ENCODE measurements around the gene RAB3B. TPM values are rescaled to one million over a fixed set of nuclear protein-coding genes. Genes with fewer than 3 reads are reported as not detected.

RAB3B gene
- total and polyA plus RNA-seq, 2 donors: 0.07 to 0.24 TPM

DNA sequence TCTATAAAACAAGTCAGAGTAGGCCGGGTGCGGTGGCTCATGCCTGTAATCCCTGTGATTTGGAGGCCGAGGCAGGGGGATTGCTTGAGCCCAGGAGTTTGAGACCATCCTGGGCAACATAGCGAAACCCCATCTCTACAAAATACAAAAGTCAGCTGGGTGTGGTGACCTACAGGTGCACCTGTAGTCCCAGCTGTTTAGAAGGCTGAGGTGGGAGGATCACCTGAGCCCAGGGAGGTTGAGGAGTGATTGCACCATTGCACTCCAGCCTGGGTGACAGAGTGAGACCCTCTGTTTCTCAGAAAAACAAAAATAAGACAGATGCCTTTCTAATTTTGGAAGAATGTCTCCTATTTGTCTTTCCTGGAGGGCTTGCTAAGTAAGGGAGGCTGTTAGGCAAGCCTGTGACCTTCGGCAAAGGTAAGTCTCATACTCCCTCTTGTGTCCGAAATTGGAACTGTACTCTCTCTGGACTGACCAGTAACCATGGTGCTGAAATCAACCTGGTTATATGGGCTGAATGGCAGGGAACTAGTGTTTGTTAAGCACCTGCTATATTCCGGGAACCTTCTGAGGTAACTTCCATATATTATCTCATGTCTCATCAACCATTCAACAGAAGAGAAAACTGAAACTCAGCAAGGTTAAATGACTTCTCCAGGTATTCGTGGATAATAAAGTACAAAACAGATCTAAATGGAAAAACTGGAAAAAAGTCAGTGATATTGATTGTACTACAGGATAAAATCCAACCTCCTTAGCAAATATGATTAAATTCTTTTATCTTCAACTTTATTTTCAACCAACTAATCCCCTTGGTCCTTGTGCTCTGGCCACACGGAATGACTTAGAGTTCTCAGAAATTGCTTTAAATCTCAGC lies 11.8 kb upstream of the RAB3B start:
- Histone ChIP-seq H3K36me3 (ENCODE audit: control insufficient read depth in 2 of 2, insufficient read depth in 2 of 2, low read length in 1 of 2) (no peaks in the 10 kb centered on the region), H3K27me3 (ENCODE audit: control insufficient read depth in 2 of 2, insufficient read depth in 1 of 2, low read length in 1 of 2) (peaks cover 3 to 16% of the 10 kb centered on the region in 2 donors), H3K27ac (ENCODE audit: low read depth in 1 of 2, low read length in 1 of 2) (no peak overlapping the region), H3K4me1 (ENCODE audit: control insufficient read depth in 2 of 2, insufficient read depth in 2 of 2, low read length in 2 of 2) (no peaks in the 10 kb centered on the region), H3K4me3 (ENCODE audit: low read length in 2 of 2) (no peak overlapping the region), H3K9me3 (ENCODE audit: control insufficient read depth in 2 of 2, insufficient read depth in 1 of 2, low read length in 1 of 2) (no peaks in the 10 kb centered on the region)
- peak; percentile 33 to 87 (median 78) for DNase-seq (ENCODE audit: low read depth in 6 of 9, low spot score in 9 of 9)
- WGBS: 61% methylated on average over 9 of the region's 9 CpGs

DNA sequence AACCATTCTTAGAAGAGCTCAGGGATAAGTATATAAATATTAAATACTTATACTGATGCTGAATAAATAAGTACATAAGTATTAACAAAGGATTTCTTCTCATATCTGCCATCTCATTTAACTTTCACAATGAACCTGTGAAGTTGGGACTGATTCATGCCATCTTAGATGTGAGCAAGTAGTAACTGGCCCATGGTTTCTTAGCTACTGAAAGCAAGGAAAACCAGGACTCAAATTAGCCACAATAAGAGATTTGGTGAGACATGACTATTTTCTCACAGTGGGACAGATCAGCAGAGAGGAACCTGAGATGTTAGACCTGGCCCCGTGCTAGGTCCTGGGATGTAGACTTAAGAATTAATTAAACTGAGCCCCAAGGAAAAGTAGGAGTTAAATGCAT lies 8.2 kb upstream of the RAB3B start:
- Histone ChIP-seq H3K27me3 (ENCODE audit: control insufficient read depth in 2 of 2, insufficient read depth in 1 of 2, low read length in 1 of 2) (peaks cover 2 to 4% of the 10 kb centered on the region in 2 donors), H3K27ac (ENCODE audit: low read depth in 1 of 2, low read length in 1 of 2) (no peak overlapping the region), H3K4me3 (ENCODE audit: low read length in 2 of 2) (no peak overlapping the region), H3K4me1 (ENCODE audit: control insufficient read depth in 2 of 2, insufficient read depth in 2 of 2, low read length in 2 of 2) (no peaks in the 10 kb centered on the region), H3K36me3 (ENCODE audit: control insufficient read depth in 2 of 2, insufficient read depth in 2 of 2, low read length in 1 of 2) (no peaks in the 10 kb centered on the region), H3K9me3 (ENCODE audit: control insufficient read depth in 2 of 2, insufficient read depth in 1 of 2, low read length in 1 of 2) (no peaks in the 10 kb centered on the region)
- 86% methylated on average over 1 of the region's 1 CpG for WGBS
- DNase-seq (ENCODE audit: low read depth in 6 of 9, low spot score in 9 of 9): no peak

DNA sequence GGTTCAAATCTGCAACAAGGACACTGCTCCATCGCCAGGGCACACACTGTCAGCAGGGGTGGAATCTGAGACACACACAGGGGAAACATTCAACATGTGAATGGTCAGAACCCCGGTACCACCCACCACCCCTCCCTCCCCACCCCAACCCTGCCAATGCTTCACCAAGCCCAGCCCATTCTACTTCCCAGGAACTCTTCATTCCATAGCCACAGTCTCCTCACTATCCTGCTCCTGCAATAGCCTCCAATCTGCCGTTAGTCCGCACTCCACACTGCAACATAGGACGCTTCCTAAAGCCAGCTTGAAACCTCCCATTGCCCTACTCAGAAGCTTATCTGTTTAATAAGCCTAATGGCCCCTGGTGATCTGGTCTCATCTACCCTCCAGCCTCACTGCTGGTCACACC lies 7.5 kb upstream of the RAB3B start:
- Histone ChIP-seq H3K36me3 (ENCODE audit: control insufficient read depth in 2 of 2, insufficient read depth in 2 of 2, low read length in 1 of 2) (no peaks in the 10 kb centered on the region), H3K4me1 (ENCODE audit: control insufficient read depth in 2 of 2, insufficient read depth in 2 of 2, low read length in 2 of 2) (no peaks in the 10 kb centered on the region), H3K9me3 (ENCODE audit: control insufficient read depth in 2 of 2, insufficient read depth in 1 of 2, low read length in 1 of 2) (no peaks in the 10 kb centered on the region), H3K4me3 (ENCODE audit: low read length in 2 of 2) (no peak overlapping the region), H3K27ac (ENCODE audit: low read depth in 1 of 2, low read length in 1 of 2) (no peak overlapping the region), H3K27me3 (ENCODE audit: control insufficient read depth in 2 of 2, insufficient read depth in 1 of 2, low read length in 1 of 2) (peaks cover 2 to 9% of the 10 kb centered on the region in 2 donors)
- 72% methylated on average over 5 of the region's 5 CpGs for WGBS
- DNase-seq (ENCODE audit: low read depth in 6 of 9, low spot score in 9 of 9): no peak

DNA sequence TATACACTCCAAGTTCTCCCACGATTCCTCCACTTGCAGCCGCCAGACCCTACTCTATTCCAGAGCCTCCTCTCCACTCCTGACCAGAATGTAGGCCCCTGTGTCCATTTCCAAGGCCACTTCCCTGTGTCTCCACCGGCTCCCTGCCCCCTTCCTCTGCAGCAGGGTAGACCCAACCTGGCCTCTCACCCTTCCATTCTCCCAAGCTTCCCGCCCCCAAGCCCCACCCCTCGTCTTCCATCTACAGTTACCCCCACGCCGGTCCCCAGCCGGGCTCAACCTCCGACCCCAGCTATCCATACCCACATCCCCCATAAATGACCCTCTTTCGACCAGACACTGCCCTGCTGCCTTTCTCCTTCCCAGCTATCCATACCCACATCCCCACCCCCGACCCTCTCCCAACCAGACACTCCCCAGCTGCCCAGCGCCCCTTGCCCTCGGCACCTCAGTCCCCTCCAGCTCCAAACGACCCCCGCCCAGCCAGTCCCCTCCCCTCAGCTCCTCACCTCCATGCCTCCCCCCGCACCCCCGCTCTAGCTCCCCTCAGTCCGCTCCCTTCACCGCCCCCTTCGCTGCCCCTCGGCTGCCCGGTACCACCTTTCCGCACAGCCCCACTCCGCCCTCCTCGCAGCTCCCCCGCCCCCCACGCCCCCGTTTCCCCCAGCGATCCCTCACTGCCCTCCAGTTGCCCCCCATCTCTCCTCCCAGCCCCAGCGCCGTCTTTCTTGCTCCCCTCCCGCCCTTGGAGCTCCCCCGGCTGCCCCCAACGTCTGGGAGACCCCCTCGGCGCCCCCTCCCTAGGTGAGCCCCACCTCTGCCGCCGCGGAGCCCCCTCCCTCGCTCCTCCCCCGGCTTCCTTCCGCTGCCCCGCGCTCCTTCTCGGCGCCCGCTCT lies 670 bp downstream of the RAB3B start:
- Histone ChIP-seq H3K27me3 (ENCODE audit: control insufficient read depth in 2 of 2, insufficient read depth in 1 of 2, low read length in 1 of 2) (peaks cover 9 to 52% of the 10 kb centered on the region in 2 donors), H3K9me3 (ENCODE audit: control insufficient read depth in 2 of 2, insufficient read depth in 1 of 2, low read length in 1 of 2) (no peaks in the 10 kb centered on the region), H3K27ac (ENCODE audit: low read depth in 1 of 2, low read length in 1 of 2) (no peak overlapping the region), H3K36me3 (ENCODE audit: control insufficient read depth in 2 of 2, insufficient read depth in 2 of 2, low read length in 1 of 2) (no peaks in the 10 kb centered on the region), H3K4me3 (ENCODE audit: low read length in 2 of 2) (peak overlapping the region in 1 of 2 donors; percentile 64), H3K4me1 (ENCODE audit: control insufficient read depth in 2 of 2, insufficient read depth in 2 of 2, low read length in 2 of 2) (peaks cover 0 to 3% of the 10 kb centered on the region in 2 donors)
- WGBS: 25% methylated on average over 47 of the region's 47 CpGs
- peak in 1 of 9 donors; percentile 15 for DNase-seq (ENCODE audit: low read depth in 6 of 9, low spot score in 9 of 9)

DNA sequence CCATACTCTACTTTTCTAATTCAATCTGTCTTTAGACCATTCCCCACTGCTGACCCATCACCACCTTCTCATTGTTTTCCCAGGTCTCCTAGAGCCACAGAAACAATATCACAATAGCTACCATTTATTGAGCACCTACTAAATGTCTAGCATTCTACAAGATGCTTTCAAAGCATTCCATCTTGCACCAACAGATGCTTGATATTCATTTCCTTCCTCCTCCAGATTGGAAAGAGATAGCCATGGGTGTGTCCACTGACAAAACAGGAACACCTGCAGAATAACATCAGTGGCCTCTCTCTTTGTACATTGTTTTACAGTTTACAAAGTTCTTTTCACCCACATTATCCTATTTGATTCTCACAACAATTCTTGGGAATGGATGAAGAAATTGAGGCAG lies 2.2 kb downstream of the RAB3B start:
- H3K4me3 ChIP-seq (ENCODE audit: low read length in 2 of 2): no peak overlapping the region
- no peak for DNase-seq (ENCODE audit: low read depth in 6 of 9, low spot score in 9 of 9)
- H3K4me1 ChIP-seq (ENCODE audit: control insufficient read depth in 2 of 2, insufficient read depth in 2 of 2, low read length in 2 of 2): peaks cover 0 to 3% of the 10 kb centered on the region in 2 donors
- H3K27me3 ChIP-seq (ENCODE audit: control insufficient read depth in 2 of 2, insufficient read depth in 1 of 2, low read length in 1 of 2): peaks cover 9 to 50% of the 10 kb centered on the region in 2 donors
- no peaks in the 10 kb centered on the region for H3K9me3 ChIP-seq (ENCODE audit: control insufficient read depth in 2 of 2, insufficient read depth in 1 of 2, low read length in 1 of 2)
- H3K27ac ChIP-seq (ENCODE audit: low read depth in 1 of 2, low read length in 1 of 2): no peak overlapping the region
- no peaks in the 10 kb centered on the region for H3K36me3 ChIP-seq (ENCODE audit: control insufficient read depth in 2 of 2, insufficient read depth in 2 of 2, low read length in 1 of 2)

DNA sequence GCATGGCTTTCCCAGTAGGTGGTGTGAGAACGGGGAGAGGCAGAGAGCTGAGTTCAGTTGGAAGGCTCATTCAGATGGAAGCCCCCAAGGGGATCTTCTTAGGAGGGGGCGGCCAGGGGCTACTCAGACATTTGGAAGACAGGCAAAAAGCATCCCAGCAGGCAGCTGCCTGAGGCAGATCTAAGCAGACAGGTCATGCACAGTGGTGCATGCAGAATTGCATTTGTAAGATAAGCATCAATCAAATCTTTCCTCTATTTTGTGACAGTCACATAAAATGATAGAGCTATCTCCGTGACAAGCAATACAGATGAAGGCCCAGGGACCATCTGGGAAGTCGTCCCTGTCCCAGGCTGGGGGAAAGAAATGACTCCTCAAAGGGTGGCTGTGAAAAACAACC lies 3.8 kb downstream of the RAB3B start:
- no peak for DNase-seq (ENCODE audit: low read depth in 6 of 9, low spot score in 9 of 9)
- no peak overlapping the region for H3K4me3 ChIP-seq (ENCODE audit: low read length in 2 of 2)
- WGBS: 92% methylated on average over 4 of the region's 4 CpGs
- H3K27ac ChIP-seq (ENCODE audit: low read depth in 1 of 2, low read length in 1 of 2): no peak overlapping the region
- H3K9me3 ChIP-seq (ENCODE audit: control insufficient read depth in 2 of 2, insufficient read depth in 1 of 2, low read length in 1 of 2): no peaks in the 10 kb centered on the region
- peaks cover 0 to 3% of the 10 kb centered on the region in 2 donors for H3K4me1 ChIP-seq (ENCODE audit: control insufficient read depth in 2 of 2, insufficient read depth in 2 of 2, low read length in 2 of 2)
- H3K27me3 ChIP-seq (ENCODE audit: control insufficient read depth in 2 of 2, insufficient read depth in 1 of 2, low read length in 1 of 2): peaks cover 9 to 34% of the 10 kb centered on the region in 2 donors
- no peaks in the 10 kb centered on the region for H3K36me3 ChIP-seq (ENCODE audit: control insufficient read depth in 2 of 2, insufficient read depth in 2 of 2, low read length in 1 of 2)

DNA sequence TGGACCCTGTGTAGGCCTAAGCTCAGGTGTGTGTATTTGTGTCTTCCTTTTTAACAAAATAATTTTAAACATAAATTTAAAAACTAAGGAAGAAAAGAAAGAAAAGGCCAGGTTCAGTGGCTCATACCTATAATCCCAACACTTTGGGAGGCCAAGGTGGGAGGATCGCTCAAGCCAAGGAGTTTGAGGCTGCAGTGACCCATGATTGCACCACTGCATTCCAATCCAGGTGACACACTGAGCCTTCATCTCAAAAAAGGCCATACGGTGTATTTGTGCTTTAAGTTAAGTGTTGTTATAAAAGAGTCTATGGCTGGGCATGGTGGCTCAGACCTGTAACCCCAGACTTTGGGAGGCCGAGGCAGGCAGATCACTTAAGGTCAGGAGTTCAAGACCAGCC lies 8.3 kb downstream of the RAB3B start:
- DNase-seq (ENCODE audit: low read depth in 6 of 9, low spot score in 9 of 9): no peak
- H3K4me3 ChIP-seq (ENCODE audit: low read length in 2 of 2): no peak overlapping the region
- H3K27me3 ChIP-seq (ENCODE audit: control insufficient read depth in 2 of 2, insufficient read depth in 1 of 2, low read length in 1 of 2): peaks cover 0 to 2% of the 10 kb centered on the region in 2 donors
- H3K9me3 ChIP-seq (ENCODE audit: control insufficient read depth in 2 of 2, insufficient read depth in 1 of 2, low read length in 1 of 2): no peaks in the 10 kb centered on the region
- H3K4me1 ChIP-seq (ENCODE audit: control insufficient read depth in 2 of 2, insufficient read depth in 2 of 2, low read length in 2 of 2): no peaks in the 10 kb centered on the region
- no peaks in the 10 kb centered on the region for H3K36me3 ChIP-seq (ENCODE audit: control insufficient read depth in 2 of 2, insufficient read depth in 2 of 2, low read length in 1 of 2)
- WGBS: 96% methylated on average over 3 of the region's 3 CpGs
- no peak overlapping the region for H3K27ac ChIP-seq (ENCODE audit: low read depth in 1 of 2, low read length in 1 of 2)

DNA sequence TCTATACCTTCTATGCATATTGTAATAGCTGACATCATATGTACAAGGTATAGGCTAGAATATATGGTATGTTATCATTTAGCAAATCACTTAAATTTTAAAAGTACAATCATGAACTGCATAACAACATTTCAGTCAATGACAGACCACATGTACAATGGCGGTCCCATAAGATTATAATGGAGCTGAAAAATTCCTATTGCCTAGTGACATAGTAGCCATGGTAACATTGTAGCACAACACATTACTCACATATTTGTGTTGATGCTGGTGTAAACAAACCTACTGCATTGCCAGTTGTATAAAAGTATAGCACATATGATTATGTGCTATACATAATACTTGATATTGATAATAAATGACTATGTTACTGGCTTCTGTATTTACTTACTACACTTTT lies 8.9 kb downstream of the RAB3B start:
- WGBS: 99% methylated on average over 1 of the region's 1 CpG
- DNase-seq (ENCODE audit: low read depth in 6 of 9, low spot score in 9 of 9): no peak

DNA sequence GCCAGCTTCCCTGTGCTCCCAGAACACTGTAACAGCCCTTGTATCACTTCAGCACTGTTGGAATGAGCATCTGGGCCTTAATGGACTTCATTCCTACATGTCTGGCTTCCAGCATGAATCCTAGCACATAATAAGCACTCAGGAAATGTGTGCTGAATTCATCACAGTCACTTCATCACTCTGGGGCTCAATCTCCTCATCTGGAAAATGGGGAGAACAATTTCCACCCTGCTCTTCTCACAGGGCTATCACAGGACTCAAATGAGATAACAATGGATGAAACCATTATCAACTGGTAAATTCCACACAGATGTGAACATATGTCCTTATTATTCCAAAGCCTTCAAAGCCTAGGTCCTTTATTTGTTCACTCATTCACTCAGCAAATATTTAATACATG lies 12.4 kb downstream of the RAB3B start:
- no peaks in the 10 kb centered on the region for H3K27me3 ChIP-seq (ENCODE audit: control insufficient read depth in 2 of 2, insufficient read depth in 1 of 2, low read length in 1 of 2)
- no peaks in the 10 kb centered on the region for H3K4me1 ChIP-seq (ENCODE audit: control insufficient read depth in 2 of 2, insufficient read depth in 2 of 2, low read length in 2 of 2)
- H3K4me3 ChIP-seq (ENCODE audit: low read length in 2 of 2): no peak overlapping the region
- DNase-seq (ENCODE audit: low read depth in 6 of 9, low spot score in 9 of 9): no peak
- H3K27ac ChIP-seq (ENCODE audit: low read depth in 1 of 2, low read length in 1 of 2): no peak overlapping the region
- no peaks in the 10 kb centered on the region for H3K9me3 ChIP-seq (ENCODE audit: control insufficient read depth in 2 of 2, insufficient read depth in 1 of 2, low read length in 1 of 2)
- H3K36me3 ChIP-seq (ENCODE audit: control insufficient read depth in 2 of 2, insufficient read depth in 2 of 2, low read length in 1 of 2): no peaks in the 10 kb centered on the region

More for the DNA sequence above, 8.9 kb downstream of the RAB3B start:
- Histone ChIP-seq H3K4me1 (ENCODE audit: control insufficient read depth in 2 of 2, insufficient read depth in 2 of 2, low read length in 2 of 2) (no peaks in the 10 kb centered on the region), H3K27me3 (ENCODE audit: control insufficient read depth in 2 of 2, insufficient read depth in 1 of 2, low read length in 1 of 2) (no peaks in the 10 kb centered on the region), H3K4me3 (ENCODE audit: low read length in 2 of 2) (no peak overlapping the region), H3K27ac (ENCODE audit: low read depth in 1 of 2, low read length in 1 of 2) (no peak overlapping the region), H3K9me3 (ENCODE audit: control insufficient read depth in 2 of 2, insufficient read depth in 1 of 2, low read length in 1 of 2) (no peaks in the 10 kb centered on the region), H3K36me3 (ENCODE audit: control insufficient read depth in 2 of 2, insufficient read depth in 2 of 2, low read length in 1 of 2) (no peaks in the 10 kb centered on the region)

Measured in thymus (tissue), 11 donors.